ENCODE data around the gene CPA5. TPM values are rescaled to one million over a fixed set of nuclear protein-coding genes. Genes with fewer than 3 reads are reported as not detected.

Gene CPA5
- total RNA-seq, 1 donor from 2014 or later, result 0.91 TPM

DNA sequence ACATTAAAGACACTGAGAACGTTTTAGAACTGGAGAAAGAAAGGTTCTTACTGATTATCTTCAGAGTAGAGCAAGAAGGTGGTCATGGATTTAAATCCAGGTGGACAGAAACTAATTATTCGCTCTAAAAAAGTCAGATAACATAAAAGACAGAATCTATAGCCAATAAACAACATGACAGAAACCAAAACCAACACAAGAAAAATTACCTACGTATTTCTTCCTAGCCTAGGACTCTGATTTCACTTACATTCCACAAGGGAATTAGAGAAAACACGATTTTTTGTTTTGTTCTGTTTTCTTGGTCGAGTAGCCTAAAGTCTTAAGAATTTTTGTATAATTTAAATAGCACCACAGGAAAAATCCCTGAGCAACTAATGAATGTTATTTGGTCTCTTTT, 50.8 kb downstream of the CPA5 start:
- intact Hi-C loops (cut with micrococcal nuclease), result no loop called here

DNA sequence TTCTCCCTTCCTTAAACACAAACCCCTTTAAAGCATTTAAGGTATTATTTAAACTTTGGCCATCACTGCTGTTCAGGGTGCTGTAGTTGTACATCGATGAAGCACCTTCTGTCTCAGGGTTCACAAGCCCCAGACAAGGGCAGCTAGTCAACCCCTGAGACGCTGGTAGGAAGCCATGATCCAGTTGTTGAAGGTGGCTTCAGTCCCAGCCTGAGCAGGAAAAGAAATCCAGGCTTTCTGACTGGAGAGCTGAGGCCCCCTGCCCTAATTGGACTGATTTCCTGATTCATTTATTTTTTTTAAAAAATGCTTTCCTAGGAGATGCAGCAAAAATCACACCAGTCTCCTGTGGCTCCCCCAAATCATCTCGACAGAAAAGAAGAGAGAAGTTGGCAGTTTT, 51.5 kb downstream of the CPA5 start:
- intact Hi-C loops (cut with micrococcal nuclease), result no loop called here

DNA sequence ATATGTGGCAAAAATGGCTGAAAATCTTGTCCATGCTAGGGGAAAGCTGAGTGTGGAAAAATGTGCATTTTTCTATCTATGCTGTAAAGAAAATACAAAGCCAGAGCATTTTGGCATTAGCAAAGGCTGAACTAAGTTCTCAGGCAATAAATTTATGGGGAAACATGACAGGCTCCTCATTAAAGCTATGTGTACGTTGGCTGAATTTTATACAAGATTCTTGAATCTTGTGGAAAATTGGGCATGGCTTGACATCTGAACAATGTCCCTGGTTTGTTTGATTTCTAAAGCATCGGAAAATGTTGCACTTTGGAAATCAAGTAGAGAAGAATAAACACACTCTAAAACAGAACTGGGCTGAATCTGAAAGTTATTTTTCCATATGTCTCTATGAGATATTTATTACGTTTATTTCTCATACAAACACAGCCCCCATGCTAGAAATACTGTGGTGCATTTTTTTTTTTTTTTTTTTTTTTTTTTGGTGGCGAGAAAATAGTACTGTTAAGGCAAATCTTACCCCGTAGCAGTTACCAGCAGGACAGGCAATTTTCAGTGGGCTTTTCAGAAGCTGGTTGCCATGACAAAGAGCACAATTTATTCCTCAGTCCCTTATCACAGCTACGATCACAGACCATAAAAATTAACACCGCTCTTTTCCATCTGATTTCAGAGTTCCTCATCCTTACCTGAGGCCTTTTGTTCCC, 52.6 kb downstream of the CPA5 start:
- intact Hi-C loops (cut with micrococcal nuclease), result no loop called here

DNA sequence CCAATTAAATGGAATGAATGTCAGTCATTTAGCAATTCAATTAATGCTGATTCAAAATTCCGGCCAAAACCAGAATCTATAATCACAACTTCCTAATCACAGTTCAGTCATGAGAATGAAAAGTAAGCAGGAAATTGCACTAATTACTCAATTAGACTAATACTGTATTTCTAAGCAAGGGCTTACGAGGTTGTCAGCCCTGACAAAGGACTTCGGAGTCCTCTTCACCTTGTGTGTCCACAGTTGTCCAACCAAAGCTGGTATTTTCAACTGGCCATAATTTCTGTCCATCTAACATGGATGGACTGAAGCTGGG, 53.1 kb downstream of the CPA5 start:
- intact Hi-C loops (cut with micrococcal nuclease), result no loop called here

DNA sequence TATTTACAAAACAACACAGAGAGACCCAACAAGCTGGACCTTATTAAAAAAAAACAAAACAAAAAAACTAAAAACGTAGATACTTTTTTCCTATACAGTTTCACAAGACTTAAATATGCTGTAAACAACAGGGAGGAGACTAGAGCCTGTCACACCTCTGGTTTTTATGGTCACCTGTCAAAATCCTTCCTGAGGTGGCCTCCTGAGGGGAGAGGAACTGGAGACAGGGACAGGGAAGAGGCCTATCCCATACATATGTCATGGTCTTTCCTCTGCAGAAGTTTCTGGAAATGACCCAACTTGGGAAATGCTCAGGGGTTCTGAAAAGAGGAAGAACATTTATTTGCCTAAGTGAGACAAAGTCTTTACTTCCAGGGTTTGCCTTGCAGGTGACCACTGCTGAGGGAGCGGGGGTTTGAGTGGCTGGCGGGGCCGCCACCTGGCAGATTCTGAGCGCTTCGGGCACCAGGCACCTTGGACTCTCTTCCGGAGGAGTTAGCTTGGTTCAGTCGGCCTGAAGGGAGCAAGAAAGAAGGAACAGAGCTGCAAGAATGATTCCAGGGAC, 54.0 kb downstream of the CPA5 start:
- intact Hi-C loops (cut with micrococcal nuclease), result no loop called here

DNA sequence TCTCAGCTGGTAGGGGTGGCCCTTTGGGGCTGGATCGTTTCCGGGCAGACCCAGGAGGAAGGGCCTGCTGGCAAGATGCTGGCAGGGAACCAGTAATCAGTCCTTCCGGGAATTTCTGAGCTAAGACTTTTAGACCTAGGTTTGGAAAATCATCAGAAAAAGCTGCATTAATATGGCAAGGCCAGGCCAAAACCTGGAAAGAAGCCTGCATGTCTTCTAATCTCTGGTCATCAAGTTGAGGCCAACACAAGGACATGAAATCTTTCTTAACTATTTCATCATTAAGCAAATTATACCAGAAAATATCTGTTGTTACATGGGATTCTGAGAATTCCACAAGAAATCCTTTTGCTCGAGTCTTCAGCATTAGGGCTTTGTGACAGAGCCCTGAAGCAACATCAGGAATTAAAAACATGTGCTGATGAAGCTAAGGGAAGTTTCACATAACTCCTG, 55.5 kb downstream of the CPA5 start:
- intact Hi-C loops (cut with micrococcal nuclease), result no loop called here

DNA sequence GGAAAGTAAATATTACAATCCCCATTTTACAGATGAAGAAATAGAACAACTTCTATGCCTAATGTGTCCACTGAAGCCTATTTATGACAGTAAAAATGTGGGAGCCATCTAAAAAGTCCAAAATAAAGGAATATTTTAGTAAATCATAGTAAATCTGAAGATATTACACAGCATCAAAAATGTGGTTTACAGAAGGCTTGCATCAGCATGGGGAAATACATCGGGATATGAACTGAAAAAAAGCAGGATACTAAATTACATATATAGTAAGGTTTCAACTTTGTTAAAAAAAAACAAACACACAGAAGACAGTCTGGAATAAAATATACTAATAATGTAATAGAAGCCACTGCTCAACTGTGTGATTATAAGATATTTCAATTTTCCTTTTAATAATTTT, 56.5 kb downstream of the CPA5 start:
- intact Hi-C loops (cut with micrococcal nuclease), result no loop called here

DNA sequence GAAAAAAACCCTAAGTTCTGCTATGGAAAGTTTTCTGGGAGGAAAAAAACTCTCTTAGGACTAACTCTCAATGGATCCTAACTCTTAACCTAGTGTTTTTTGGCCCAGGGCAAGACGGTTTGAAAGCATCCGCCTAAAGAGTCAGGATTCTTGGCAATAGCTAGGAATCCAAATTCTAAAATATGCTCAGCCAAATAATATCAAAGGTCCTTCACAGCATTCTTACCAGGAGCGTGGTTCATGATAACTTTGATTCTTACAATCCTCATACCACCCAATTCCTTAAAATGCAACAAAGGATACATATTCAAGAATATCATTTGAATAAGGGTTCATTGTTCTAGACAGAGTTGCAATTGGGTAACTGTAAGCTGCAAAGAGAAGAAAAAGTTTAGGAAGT, 57.0 kb downstream of the CPA5 start:
- intact Hi-C loops (cut with micrococcal nuclease), result no loop called here

DNA sequence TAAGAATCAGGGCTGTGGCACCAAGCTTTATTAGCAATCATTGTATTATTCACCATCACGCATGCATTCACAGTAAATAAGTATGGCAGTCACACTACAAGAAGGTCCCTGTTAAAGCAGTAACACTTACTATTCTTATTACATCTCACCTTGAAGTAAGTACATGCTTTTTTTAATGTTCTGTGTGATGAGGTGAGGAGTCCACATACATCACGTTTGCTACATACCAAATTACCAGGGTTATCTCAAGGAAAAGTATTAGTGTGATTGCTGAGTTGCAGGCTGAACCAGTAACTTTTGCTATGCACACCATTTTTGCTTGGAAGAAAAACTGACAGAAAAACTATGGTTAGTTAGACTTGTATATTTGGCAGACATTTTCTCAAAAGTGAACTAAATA, 60.4 kb downstream of the CPA5 start:
- intact Hi-C loops (cut with micrococcal nuclease), result no loop called here

DNA sequence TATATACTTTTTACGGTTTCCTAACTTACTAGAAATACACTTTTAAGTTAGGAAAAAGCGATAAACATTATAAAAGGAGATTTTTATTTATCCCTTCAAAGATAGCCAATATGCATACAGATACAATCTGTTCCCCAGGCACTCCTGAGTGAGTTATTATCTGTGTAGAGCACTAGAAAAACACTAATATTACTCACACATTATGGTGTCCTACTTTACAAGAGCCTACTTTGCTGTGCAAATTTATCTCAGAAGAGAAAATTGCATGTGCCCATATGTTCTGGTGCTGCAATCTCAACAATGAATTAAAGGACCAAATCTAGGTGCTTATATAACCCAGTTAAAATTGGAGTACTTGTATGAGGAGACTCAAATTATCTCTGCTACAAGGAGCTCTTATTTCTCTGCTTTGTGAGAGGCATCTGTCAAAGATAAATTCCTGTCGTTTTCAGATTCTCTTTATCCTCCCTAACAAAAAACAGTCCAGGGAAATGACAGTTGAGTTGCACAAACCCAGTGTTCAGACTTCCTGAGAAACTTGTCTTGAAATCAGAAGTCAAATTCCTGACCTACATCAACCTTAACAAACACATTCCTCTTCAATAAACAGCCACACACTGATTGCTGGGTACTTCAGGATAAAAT, 64.6 kb downstream of the CPA5 start:
- intact Hi-C loops (cut with micrococcal nuclease), result no loop called here

DNA sequence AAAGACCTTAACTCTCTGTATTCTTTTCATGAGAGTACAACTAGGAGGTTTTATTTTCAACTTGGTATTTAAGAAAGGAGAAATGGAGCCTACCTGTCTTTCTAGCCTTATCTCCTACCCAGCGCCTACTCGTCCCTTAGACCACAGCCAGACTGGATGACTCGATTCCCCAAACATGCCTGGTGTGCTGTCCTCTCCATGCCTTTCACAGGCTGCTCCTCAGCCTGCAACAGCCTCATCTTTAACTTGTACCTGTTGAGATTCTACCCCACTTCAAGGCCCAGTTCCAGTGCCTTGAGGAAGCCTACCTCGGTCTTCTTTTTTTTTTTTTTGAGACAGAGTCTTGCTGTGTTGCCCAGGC, 65.1 kb downstream of the CPA5 start:
- intact Hi-C loops (cut with micrococcal nuclease), result no loop called here

DNA sequence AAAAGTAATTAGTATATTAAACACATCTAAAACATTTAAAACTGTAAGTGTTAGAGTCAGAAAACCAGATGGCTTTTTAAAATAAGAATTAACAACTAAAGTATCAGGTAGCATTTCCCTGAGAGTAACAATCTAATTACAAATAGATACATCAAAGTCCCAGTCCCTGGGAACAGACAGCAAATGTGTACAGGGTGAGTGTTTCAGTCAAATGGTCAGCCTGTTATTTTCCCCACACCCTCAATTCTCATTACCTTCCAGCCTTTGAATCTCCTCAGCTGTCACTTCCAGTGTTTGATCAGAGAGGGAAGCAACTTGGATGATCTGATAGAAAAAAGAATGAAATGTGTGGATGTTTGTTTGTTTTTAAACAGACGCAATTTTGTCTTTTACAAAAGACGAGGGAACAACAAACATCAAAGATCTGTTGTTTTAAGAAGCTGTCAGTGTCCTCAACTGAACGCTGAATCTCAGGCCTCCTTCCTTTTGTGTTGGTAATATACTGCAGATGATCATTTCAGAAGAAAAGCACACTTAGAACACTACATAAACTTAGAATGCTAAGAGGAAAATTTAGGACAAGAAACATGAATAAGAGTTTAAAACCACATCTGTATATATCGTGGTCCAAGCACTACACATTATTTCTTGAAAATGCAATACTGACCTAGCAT, 66.4 kb downstream of the CPA5 start:
- intact Hi-C loops (cut with micrococcal nuclease), result no loop called here

DNA sequence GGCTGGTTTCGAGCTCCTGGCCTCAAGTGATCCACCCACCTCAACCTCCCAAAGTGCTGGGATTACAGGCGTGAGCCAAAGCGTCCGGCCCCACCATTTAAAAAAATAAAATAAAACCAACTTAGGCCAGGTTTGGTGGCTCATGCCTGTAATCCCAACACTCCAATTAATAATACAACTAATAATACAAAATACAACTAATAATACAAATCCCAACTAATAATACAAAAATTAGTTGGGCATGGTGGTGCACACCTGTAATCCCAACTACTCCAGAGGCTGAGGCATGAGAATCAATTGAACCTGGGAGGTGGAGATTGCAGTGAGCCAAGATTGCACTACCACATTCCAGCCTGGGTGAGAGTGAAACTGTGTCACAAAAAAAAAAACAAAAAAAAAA, 68.6 kb downstream of the CPA5 start:
- intact Hi-C loops (cut with micrococcal nuclease), result no loop called here

DNA sequence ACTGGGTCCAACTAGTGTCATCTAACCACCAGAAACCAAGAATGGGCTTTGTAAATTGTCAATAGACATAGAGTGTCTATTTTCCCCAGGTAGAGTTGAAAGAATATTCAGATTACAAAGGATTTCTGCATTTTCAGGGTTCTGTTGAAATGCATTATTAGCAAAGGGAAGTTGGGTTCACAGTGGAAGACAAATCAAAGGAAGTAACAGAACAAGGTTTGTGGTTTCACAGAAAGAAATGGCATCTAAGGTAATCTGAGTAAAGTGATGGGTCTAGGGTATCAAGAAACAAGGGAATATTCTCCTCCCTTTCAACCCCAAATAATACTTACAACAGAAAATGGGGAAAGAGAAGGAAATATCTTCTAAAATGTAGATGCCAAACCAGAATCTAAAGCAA, 70.4 kb downstream of the CPA5 start:
- intact Hi-C loops (cut with micrococcal nuclease), result no loop called here

DNA sequence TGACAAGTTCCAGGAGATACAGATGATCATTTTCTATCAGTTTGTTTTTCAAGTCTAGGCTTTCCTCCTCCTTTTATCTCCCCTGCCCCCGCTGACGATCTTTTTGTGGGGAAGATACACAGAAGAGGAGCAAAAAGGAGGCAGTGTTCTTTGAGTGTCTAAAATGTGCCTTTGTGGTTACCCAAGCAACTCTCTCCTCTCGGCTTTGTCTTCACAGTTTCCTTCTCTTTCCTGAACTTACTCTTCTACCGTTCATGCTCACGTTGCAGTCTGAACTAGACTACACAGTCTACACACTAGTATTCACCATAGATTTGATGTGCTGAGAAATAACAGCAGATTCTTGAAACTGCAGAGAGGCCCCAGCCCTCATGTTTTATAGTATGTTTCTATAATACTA, 72.6 kb downstream of the CPA5 start:
- intact Hi-C loops (cut with micrococcal nuclease), result loop anchor here (2.0 kb wide), 1 partner anchor 16 kb away; no protein-coding TSS in a partner anchor

DNA sequence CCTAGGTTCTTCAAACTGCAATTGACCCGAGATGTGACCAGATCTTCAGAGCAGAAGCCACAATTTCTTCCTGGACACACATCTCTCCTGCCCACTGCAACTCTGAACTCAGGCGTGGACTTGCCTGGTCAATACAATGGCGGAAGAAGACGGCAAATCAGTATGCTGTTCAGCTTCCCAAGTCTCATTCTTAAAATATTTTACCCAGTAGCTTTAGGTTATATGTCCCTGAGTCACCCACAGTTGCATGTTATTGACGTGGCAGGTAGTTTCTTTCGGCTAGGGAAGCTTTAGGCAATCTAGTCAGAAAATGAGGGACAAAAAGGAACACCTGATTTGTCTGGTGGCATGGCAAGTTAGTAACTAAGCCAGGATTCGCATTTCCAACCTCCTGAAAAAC, 73.7 kb downstream of the CPA5 start:
- intact Hi-C loops (cut with micrococcal nuclease), result no loop called here

Other genes with a start within 250 kb of the CPA5 start
- gene TMEM209, start 139.4 kb upstream of the CPA5 start, total RNA-seq, result 42.3 and 42.8 TPM in 2 replicates
- gene SSMEM1, start 137.0 kb upstream of the CPA5 start, total RNA-seq, result not detected in 2 replicates
- gene CPA2, start 78.0 kb upstream of the CPA5 start, total RNA-seq, result not detected in 2 replicates
- not detected in 2 replicates for gene CPA4, start 51.7 kb upstream of the CPA5 start, total RNA-seq
- gene CPA1, start 35.7 kb downstream of the CPA5 start, total RNA-seq, result not detected in 2 replicates
- gene CEP41, start 96.2 kb downstream of the CPA5 start, total RNA-seq, result 14.4 and 16.0 TPM in 2 replicates
- gene MEST, start 147.3 kb downstream of the CPA5 start, total RNA-seq, result 1.2 and 1.4 TPM in 2 replicates

All from T-helper 1 cell treated with Interleukin-12 subunit alpha and Interleukin-12 subunit beta and Interleukin-4 antibody, amounts not matched to agents 30 ng/mL and 1 ng/mL, for 36 hours (primary cell).